Trophoblast cell (in vitro differentiated cells and primary cell): ENCODE results near the gene DAZAP1.

Experiments
- DNase-seq, 2 donors: peaks; one replicate each; pipeline ENCODE4 v3.0.0-alpha.2; 2016
- H2AFZ ChIP-seq: 2 replicates; pipeline ENCODE4 v1.6.1; 2013; ENCODE audit warnings: low read length, moderate library complexity, mild to moderate bottlenecking; ENCODE audit not compliant: insufficient read depth, poor library complexity
- H2AK5ac ChIP-seq: 2 replicates; pipeline ENCODE4 v1.6.1; 2013; ENCODE audit warnings: mild to moderate bottlenecking, low read length
- H2BK120ac ChIP-seq: 2 replicates; pipeline ENCODE4 v1.6.1; 2013; ENCODE audit warnings: low read length, mild to moderate bottlenecking, moderate library complexity; ENCODE audit not compliant: insufficient read depth, poor library complexity
- H2BK12ac ChIP-seq: 2 replicates; pipeline ENCODE4 v1.6.1; 2013; ENCODE audit warnings: mild to moderate bottlenecking, low read length, moderate library complexity
- H2BK5ac ChIP-seq: 2 replicates; pipeline ENCODE4 v1.6.1; 2013; ENCODE audit warnings: low read length, low read depth, moderate library complexity, mild to moderate bottlenecking; ENCODE audit not compliant: poor library complexity
- H3K14ac ChIP-seq: 2 replicates; pipeline ENCODE4 v1.6.1; 2013; ENCODE audit warnings: mild to moderate bottlenecking, low read length
- H3K18ac ChIP-seq: 2 replicates; pipeline ENCODE4 v1.6.1; 2013; ENCODE audit warnings: mild to moderate bottlenecking, low read length
- H3K23ac ChIP-seq: 2 replicates; pipeline ENCODE4 v1.6.1; 2013; ENCODE audit warnings: low read length
- H3K27ac ChIP-seq: 2 replicates; pipeline ENCODE4 v1.5.1; 2013; ENCODE audit warnings: low read depth, mild to moderate bottlenecking, inconsistent platforms, low read length, moderate library complexity
- H3K27me3 ChIP-seq: 2 replicates; pipeline ENCODE4 v1.6.1; 2013; ENCODE audit warnings: inconsistent platforms, mild to moderate bottlenecking, low read length, moderate library complexity; ENCODE audit not compliant: insufficient read depth
- H3K36me3 ChIP-seq, 2 experiments: 1 replicate in 1 of 2; 2 replicates in 1 of 2; pipeline ENCODE4 v1.6.1; 2013; ENCODE audit warnings: low read length in 2 of 2, mild to moderate bottlenecking in 2 of 2, moderate library complexity in 1 of 2; ENCODE audit not compliant: insufficient read depth in 2 of 2, control insufficient read depth in 1 of 2
- H3K4ac ChIP-seq: 2 replicates; pipeline ENCODE4 v1.6.1; 2013; ENCODE audit warnings: low read depth, mild to moderate bottlenecking, low read length, moderate library complexity
- H3K4me1 ChIP-seq, 2 experiments: 1 replicate in 1 of 2; 2 replicates in 1 of 2; pipeline ENCODE4 v1.6.1; 2013; ENCODE audit warnings: low read length in 2 of 2, mild to moderate bottlenecking in 2 of 2, moderate library complexity in 1 of 2; ENCODE audit not compliant: insufficient read depth in 2 of 2, control insufficient read depth in 1 of 2
- H3K4me2 ChIP-seq: 2 replicates; pipeline ENCODE4 v1.6.1; 2013; ENCODE audit warnings: inconsistent platforms, mild to moderate bottlenecking, low read length, moderate library complexity
- H3K4me3 ChIP-seq: 2 replicates; pipeline ENCODE4 v1.5.1; 2013; ENCODE audit warnings: mild to moderate bottlenecking, low read depth, low read length, inconsistent platforms
- H3K79me1 ChIP-seq: one replicate; pipeline ENCODE4 v1.6.1; 2013; ENCODE audit warnings: low read length
- H3K79me2 ChIP-seq: 2 replicates; pipeline ENCODE4 v1.6.1; 2013; ENCODE audit warnings: low read length, mild to moderate bottlenecking; ENCODE audit not compliant: control insufficient read depth, insufficient read depth, poor library complexity
- H3K9ac ChIP-seq: 2 replicates; pipeline ENCODE4 v1.6.1; 2013; ENCODE audit warnings: mild to moderate bottlenecking, low read length
- H3K9me3 ChIP-seq: 2 replicates; pipeline ENCODE4 v1.6.1; 2013; ENCODE audit warnings: low read depth, mild to moderate bottlenecking, control low read depth, inconsistent platforms, low read length; ENCODE audit not compliant: insufficient read depth
- H4K12ac ChIP-seq: 2 replicates; pipeline ENCODE4 v1.6.1; 2013; ENCODE audit warnings: low read depth, mild to moderate bottlenecking, low read length, moderate library complexity
- H4K8ac ChIP-seq: 2 replicates; pipeline ENCODE4 v1.6.1; 2013; ENCODE audit warnings: low read depth, mild to moderate bottlenecking, low read length, moderate library complexity
- H4K91ac ChIP-seq: one replicate; pipeline ENCODE4 v1.6.1; 2013; ENCODE audit warnings: low read depth, mild to moderate bottlenecking, low read length, moderate library complexity
- WGBS: extraction: QIAGEN DNeasy Blood & Tissue Kit; methylation state at CpG from one replicate; pipeline ENCODE4 v1.1.7; 2013; ENCODE audit warnings: missing lambda C conversion rate; ENCODE audit not compliant: insufficient read length, insufficient coverage; ENCODE audit errors: extremely low coverage; 5-methylcytosine and 5-hydroxymethylcytosine counted together

DAZAP1 gene

DNA sequence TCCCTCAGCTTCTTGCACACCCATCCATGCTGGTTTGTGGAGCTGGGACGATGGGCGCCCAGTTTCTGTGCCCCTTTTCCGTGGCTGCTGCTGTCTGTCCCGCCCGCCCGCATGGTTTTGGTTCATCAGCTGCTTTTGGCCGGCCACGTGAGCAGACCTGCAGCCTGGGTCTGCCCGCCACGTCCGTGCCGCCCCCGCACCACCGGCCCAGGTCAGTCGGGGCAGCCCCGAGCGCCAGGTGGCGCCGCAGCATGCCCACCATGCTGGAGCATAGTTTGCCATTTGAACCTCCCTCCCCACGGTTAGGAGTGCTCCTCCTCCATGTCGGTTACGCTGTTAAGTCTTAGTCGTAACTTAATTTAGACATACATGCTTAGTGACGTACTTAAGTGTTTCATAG is 15.6 kb downstream of the DAZAP1 start:
- no peak for DNase-seq
- Histone ChIP-seq H4K91ac (no peak overlapping the region), H3K79me2 (peaks cover under 1% of the 10 kb centered on the region), H3K36me3 (peaks cover 87 to 91% of the 10 kb centered on the region in 2 experiments), H3K79me1 (no peaks in the 10 kb centered on the region), H3K27ac (no peak overlapping the region), H3K4me1 (peaks cover 9 to 14% of the 10 kb centered on the region in 2 experiments), H3K14ac (no peak overlapping the region), H3K23ac (no peak overlapping the region), H2BK5ac (no peak overlapping the region), H3K9me3 (peaks cover 2% of the 10 kb centered on the region), H3K4me2 (no peak overlapping the region), H3K4ac (no peak overlapping the region), H3K9ac (no peak overlapping the region), H4K12ac (no peak overlapping the region), H3K4me3 (no peak overlapping the region), H4K8ac (no peak overlapping the region), H2BK12ac (no peak overlapping the region), H2BK120ac (no peak overlapping the region), H3K27me3 (no peaks in the 10 kb centered on the region), H3K18ac (no peak overlapping the region), H2AK5ac (no peak overlapping the region), H2AFZ (no peak overlapping the region)
- WGBS: no CpG with 5 or more reads among the region's 24 CpGs

DNA sequence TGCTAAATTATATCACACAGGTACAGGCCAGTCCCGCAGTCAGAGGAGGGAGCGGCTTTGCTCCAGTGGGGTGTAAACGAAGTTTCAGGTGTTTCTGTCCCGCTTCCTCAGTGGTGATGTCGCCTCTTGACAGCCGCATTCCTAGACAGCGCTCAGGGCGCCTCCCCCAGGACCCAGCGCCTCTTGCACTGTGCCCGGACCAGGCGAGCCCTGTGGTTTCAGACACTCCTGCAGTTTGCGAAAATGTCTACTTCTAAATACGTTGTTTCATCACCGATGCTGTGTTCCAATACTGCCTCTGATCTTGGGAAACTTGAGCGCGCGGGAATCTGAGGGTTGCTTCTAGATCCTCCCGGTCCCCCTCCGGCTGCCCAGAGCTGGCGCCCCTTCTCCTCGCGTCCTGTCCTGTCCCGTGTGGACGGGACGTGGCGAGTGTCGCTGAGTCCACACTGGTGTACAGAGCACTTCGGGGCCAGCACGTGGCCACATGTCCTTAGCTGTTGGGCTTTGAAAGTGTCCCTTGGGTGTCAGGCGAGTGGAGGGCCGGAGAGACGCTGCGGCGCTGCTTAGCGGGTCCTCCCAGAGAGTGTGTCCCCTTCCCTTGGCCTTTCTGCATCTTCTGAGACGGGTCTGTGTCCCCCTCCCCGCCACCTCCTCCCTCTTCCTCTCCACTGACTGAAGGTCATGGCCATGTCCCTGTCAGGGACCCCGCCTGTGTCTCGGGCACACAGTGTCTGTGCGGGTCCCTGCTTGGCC is 16.2 kb downstream of the DAZAP1 start:
- Histone ChIP-seq H3K14ac (no peak overlapping the region), H3K27me3 (no peaks in the 10 kb centered on the region), H3K4ac (no peak overlapping the region), H3K23ac (no peak overlapping the region), H3K79me1 (no peaks in the 10 kb centered on the region), H3K79me2 (no peaks in the 10 kb centered on the region), H4K12ac (no peak overlapping the region), H2BK5ac (no peak overlapping the region), H3K9ac (no peak overlapping the region), H4K91ac (no peak overlapping the region), H3K4me2 (no peak overlapping the region), H3K4me3 (no peak overlapping the region), H2AFZ (no peak overlapping the region), H3K36me3 (peaks cover 84 to 88% of the 10 kb centered on the region in 2 experiments), H3K18ac (peak overlapping the region; percentile 15), H3K27ac (no peak overlapping the region), H2BK12ac (no peak overlapping the region), H2AK5ac (no peak overlapping the region), H3K9me3 (peaks cover 2% of the 10 kb centered on the region), H3K4me1 (peaks cover 9 to 14% of the 10 kb centered on the region in 2 experiments), H4K8ac (no peak overlapping the region), H2BK120ac (no peak overlapping the region)
- DNase-seq: no peak
- no CpG with 5 or more reads among the region's 40 CpGs for WGBS

GRCh38 chr19:1424192-1424955 is 17.0 kb downstream of the DAZAP1 start:
- H4K8ac ChIP-seq: no peak overlapping the region
- no peak overlapping the region for H3K9ac ChIP-seq
- H4K91ac ChIP-seq: no peak overlapping the region
- peaks cover 84 to 88% of the 10 kb centered on the region in 2 experiments for H3K36me3 ChIP-seq
- no peak overlapping the region for H2AFZ ChIP-seq
- H3K14ac ChIP-seq: no peak overlapping the region
- H3K27ac ChIP-seq: no peak overlapping the region
- H3K4me1 ChIP-seq: peaks cover 9 to 14% of the 10 kb centered on the region in 2 experiments
- H3K9me3 ChIP-seq: peaks cover 2% of the 10 kb centered on the region
- no peak overlapping the region for H3K4me3 ChIP-seq
- no peaks in the 10 kb centered on the region for H3K27me3 ChIP-seq
- H3K79me1 ChIP-seq: no peaks in the 10 kb centered on the region
- peak overlapping the region; percentile 10 for H3K4ac ChIP-seq
- no peak overlapping the region for H3K4me2 ChIP-seq
- no peak overlapping the region for H2AK5ac ChIP-seq
- no peak overlapping the region for H2BK120ac ChIP-seq
- WGBS: no CpG with 5 or more reads among the region's 42 CpGs
- no peak for DNase-seq
- no peak overlapping the region for H4K12ac ChIP-seq
- H3K18ac ChIP-seq: peak overlapping the region; percentile 45
- H2BK5ac ChIP-seq: no peak overlapping the region
- H3K79me2 ChIP-seq: no peaks in the 10 kb centered on the region
- no peak overlapping the region for H3K23ac ChIP-seq
- H2BK12ac ChIP-seq: no peak overlapping the region

DNA sequence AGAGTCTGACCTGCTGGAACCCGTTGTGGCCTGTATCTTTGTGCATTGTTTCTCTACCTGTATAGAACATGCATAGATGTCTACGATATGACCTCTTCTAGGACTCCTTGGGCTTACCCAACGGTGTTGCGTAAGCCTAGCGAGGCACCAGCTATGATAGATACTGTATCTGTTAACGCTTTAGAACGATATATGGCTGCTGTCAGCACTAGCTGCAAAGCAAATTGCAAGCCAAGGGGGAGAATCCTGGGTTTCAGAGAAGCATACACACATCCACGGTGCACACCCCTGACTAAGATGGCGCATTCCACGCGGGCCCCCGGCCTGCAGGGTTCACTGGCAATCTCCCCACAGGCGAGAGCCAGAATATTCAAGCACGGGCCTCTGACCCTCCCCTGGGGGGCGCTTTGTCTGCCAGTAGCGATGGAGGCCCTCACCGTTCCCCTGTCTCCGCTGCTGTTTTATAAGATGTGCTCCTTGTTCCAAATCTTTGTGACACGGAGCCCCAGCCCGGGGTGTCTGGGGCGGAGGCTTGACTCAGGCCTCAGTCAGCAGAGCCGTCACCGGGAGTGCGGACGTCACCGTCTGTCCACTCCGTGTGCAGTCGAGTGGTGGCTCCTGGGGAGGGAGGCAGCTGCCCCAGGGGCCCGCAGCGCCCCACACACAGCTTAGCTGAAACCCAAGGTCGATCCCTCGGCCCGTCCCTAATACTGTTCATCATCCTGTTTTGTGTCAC is 17.9 kb downstream of the DAZAP1 start:
- Histone ChIP-seq H3K4me3 (no peak overlapping the region), H4K12ac (no peak overlapping the region), H3K18ac (peak overlapping the region; percentile 16), H2AFZ (no peak overlapping the region), H3K23ac (no peak overlapping the region), H3K9ac (no peak overlapping the region), H2BK12ac (no peak overlapping the region), H3K9me3 (peaks cover 2% of the 10 kb centered on the region), H2BK120ac (no peak overlapping the region), H3K27me3 (no peaks in the 10 kb centered on the region), H4K8ac (no peak overlapping the region), H2BK5ac (no peak overlapping the region), H3K4ac (no peak overlapping the region), H2AK5ac (no peak overlapping the region), H3K14ac (no peak overlapping the region), H4K91ac (no peak overlapping the region), H3K79me1 (no peaks in the 10 kb centered on the region), H3K79me2 (no peaks in the 10 kb centered on the region), H3K4me2 (no peak overlapping the region), H3K4me1 (peaks cover 9 to 14% of the 10 kb centered on the region in 2 experiments), H3K36me3 (peaks cover 85 to 90% of the 10 kb centered on the region in 2 experiments), H3K27ac (peak overlapping the region; percentile 2)
- DNase-seq: no peak
- WGBS: no CpG with 5 or more reads among the region's 33 CpGs
